Measurements from ENCODE around the gene TPRN. TPM values are rescaled to one million over a fixed set of nuclear protein-coding genes. Genes with fewer than 3 reads are reported as not detected.
A peak's percentile ranks its signal among the peaks of the same experiment; 100 is the strongest.

Gene TPRN
- total and polyA plus RNA-seq, 2 donors (not counting 1 experiment from before 2014, with no cell fraction given), result 1.6 to 5.8 TPM

DNA sequence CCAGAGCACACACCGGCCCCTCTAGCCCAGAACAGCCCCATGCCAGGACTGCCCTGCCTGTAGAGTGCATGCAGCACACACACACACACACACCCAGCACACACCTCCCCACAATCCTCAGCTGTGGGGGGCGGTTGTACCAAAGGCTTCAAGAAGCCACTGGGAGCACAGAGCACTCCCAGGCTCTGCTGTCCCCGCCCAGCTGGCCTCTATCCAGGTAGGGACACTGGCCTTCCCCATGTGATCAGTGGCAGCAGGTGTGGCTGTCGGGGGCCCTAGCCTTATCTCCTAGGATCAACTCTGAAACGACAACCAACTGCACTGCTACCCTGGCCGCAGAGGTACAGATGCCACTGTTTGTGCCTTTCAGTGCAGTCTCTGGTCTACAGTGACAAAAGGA lies 14.2 kb downstream of the TPRN start:
- H3K9me3 ChIP-seq (ENCODE audit: control insufficient read depth, insufficient read depth, low read depth, low read length), result no peaks in the 10 kb centered on the region
- no peak for DNase-seq (ENCODE audit: low read depth in 2 of 2)
- no peak for TF ChIP-seq EZH2 (IDR thresholded peaks at IDR 0.05; ENCODE audit: low read length, missing control alignments)
- TF ChIP-seq, protein P1, sequence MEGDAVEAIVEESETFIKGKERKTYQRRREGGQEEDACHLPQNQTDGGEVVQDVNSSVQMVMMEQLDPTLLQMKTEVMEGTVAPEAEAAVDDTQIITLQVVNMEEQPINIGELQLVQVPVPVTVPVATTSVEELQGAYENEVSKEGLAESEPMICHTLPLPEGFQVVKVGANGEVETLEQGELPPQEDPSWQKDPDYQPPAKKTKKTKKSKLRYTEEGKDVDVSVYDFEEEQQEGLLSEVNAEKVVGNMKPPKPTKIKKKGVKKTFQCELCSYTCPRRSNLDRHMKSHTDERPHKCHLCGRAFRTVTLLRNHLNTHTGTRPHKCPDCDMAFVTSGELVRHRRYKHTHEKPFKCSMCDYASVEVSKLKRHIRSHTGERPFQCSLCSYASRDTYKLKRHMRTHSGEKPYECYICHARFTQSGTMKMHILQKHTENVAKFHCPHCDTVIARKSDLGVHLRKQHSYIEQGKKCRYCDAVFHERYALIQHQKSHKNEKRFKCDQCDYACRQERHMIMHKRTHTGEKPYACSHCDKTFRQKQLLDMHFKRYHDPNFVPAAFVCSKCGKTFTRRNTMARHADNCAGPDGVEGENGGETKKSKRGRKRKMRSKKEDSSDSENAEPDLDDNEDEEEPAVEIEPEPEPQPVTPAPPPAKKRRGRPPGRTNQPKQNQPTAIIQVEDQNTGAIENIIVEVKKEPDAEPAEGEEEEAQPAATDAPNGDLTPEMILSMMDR (conservative IDR thresholded peaks at IDR 0.05 in 1 of 2, IDR thresholded peaks at IDR 0.05 in 1 of 2; ENCODE audit: low read depth in 1 of 2, low read length in 2 of 2), result no peak
- no peaks in the 10 kb centered on the region for H4K20me1 ChIP-seq (ENCODE audit: control insufficient read depth, extremely low read depth, insufficient read depth, low read length)
- peak overlapping the region in 1 of 4 experiments; percentile 97 for H3K4me3 ChIP-seq (replicated peaks in 1 of 4; ENCODE audit: control extremely low read depth in 1 of 4, insufficient read depth in 1 of 4, low read depth in 3 of 4, low read length in 4 of 4)
- no peak overlapping the region for H3K4me2 ChIP-seq (ENCODE audit: extremely low read depth, insufficient read depth, low read length)
- no peaks in the 10 kb centered on the region for H3K27me3 ChIP-seq (ENCODE audit: control insufficient read depth, insufficient read depth, low read length)
- H3K36me3 ChIP-seq (ENCODE audit: control insufficient read depth, insufficient read depth, low read length), result peaks cover 34% of the 10 kb centered on the region
- no peak overlapping the region for H2AFZ ChIP-seq (ENCODE audit: low read length)
- H3K4me1 ChIP-seq (ENCODE audit: control insufficient read depth, extremely low read depth, insufficient read depth, low read length), result peaks cover 19% of the 10 kb centered on the region
- peaks cover 36% of the 10 kb centered on the region for H3K79me2 ChIP-seq (ENCODE audit: control insufficient read depth, insufficient read depth, low read length)
- no peak overlapping the region for H3K27ac ChIP-seq (ENCODE audit: insufficient read depth, low read length)
- no peak overlapping the region for H3K9ac ChIP-seq (ENCODE audit: insufficient read depth, low read length)

DNA sequence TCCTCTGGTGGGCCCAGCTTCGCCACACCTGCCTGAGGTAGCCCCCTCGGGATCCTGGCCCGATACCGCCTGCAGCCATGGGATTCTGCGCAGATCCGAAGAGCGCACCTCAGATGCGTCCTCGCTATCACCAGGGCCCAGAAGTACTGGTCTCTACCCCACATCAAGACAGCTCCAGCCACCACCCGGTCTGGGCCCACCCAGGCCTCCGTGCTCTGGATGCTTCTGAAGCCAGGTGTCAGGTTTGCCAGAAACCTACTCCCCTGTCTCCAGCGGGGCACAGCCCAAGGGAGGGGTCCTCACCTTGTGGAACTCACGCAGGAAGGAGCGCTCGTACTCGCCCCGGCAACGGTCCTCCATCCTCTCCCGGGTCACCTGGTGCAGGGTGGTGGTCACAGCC lies 14.6 kb downstream of the TPRN start:
- no peak for DNase-seq (ENCODE audit: low read depth in 2 of 2)
- Histone ChIP-seq H3K4me2 (ENCODE audit: extremely low read depth, insufficient read depth, low read length) (no peak overlapping the region), H3K27me3 (ENCODE audit: control insufficient read depth, insufficient read depth, low read length) (no peaks in the 10 kb centered on the region), H3K9ac (ENCODE audit: insufficient read depth, low read length) (no peak overlapping the region), H3K27ac (ENCODE audit: insufficient read depth, low read length) (no peak overlapping the region), H3K9me3 (ENCODE audit: control insufficient read depth, insufficient read depth, low read depth, low read length) (no peaks in the 10 kb centered on the region), H2AFZ (ENCODE audit: low read length) (no peak overlapping the region), H3K4me3 (replicated peaks in 1 of 4; ENCODE audit: control extremely low read depth in 1 of 4, insufficient read depth in 1 of 4, low read depth in 3 of 4, low read length in 4 of 4) (no peak overlapping the region), H3K36me3 (ENCODE audit: control insufficient read depth, insufficient read depth, low read length) (peaks cover 34% of the 10 kb centered on the region), H4K20me1 (ENCODE audit: control insufficient read depth, extremely low read depth, insufficient read depth, low read length) (no peaks in the 10 kb centered on the region), H3K4me1 (ENCODE audit: control insufficient read depth, extremely low read depth, insufficient read depth, low read length) (peaks cover 19% of the 10 kb centered on the region), H3K79me2 (ENCODE audit: control insufficient read depth, insufficient read depth, low read length) (peaks cover 31% of the 10 kb centered on the region)
- no peak for TF ChIP-seq EZH2 (IDR thresholded peaks at IDR 0.05; ENCODE audit: low read length, missing control alignments)
- TF ChIP-seq, protein P1 (conservative IDR thresholded peaks at IDR 0.05 in 1 of 2, IDR thresholded peaks at IDR 0.05 in 1 of 2; ENCODE audit: low read depth in 1 of 2, low read length in 2 of 2), result no peak

DNA sequence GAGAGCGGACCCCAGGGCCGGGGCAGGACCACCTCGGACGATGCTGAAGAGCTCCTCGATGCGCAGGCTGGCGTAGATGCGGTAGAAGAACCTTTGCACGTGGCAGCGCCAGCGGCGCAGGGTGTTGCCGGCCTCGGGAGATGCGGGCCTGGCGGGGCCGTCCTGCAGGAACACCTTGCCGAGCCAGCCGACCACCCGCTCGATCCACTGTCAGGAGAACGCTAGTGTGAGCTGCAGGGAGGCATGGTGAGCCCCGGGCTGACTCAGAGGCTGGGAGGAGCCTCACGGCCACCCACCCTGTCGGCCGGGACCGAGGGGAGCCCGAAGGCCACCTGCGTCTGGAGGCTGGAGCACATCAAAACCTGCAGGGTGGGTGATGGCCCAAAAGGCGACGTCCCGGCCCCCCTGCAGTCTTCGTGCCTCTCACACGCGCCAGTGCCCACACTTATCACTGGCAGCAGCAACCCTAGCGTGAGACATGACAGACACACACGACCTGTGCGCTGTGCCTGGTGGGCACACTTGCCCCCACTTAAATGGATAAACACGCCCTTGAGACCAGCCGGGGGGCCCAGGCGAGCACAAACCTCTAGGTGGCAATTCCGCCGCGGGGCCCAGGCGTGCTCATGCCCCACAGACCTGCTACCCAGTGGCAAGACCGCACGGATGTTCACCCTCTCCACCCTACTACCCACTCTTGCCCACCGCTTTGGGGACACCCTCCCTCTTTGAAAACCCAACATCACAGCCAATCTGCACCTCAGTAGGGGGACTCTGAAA lies 15.5 kb downstream of the TPRN start:
- no peaks in the 10 kb centered on the region for H3K27me3 ChIP-seq (ENCODE audit: control insufficient read depth, insufficient read depth, low read length)
- no peaks in the 10 kb centered on the region for H3K9me3 ChIP-seq (ENCODE audit: control insufficient read depth, insufficient read depth, low read depth, low read length)
- H3K4me2 ChIP-seq (ENCODE audit: extremely low read depth, insufficient read depth, low read length), result no peak overlapping the region
- no peaks in the 10 kb centered on the region for H4K20me1 ChIP-seq (ENCODE audit: control insufficient read depth, extremely low read depth, insufficient read depth, low read length)
- no peak overlapping the region for H3K4me3 ChIP-seq (replicated peaks in 1 of 4; ENCODE audit: control extremely low read depth in 1 of 4, insufficient read depth in 1 of 4, low read depth in 3 of 4, low read length in 4 of 4)
- DNase-seq (ENCODE audit: low read depth in 2 of 2), result no peak
- H3K4me1 ChIP-seq (ENCODE audit: control insufficient read depth, extremely low read depth, insufficient read depth, low read length), result peaks cover 19% of the 10 kb centered on the region
- TF ChIP-seq, protein P1 (conservative IDR thresholded peaks at IDR 0.05 in 1 of 2, IDR thresholded peaks at IDR 0.05 in 1 of 2; ENCODE audit: low read depth in 1 of 2, low read length in 2 of 2), result no peak
- no peak for TF ChIP-seq EZH2 (IDR thresholded peaks at IDR 0.05; ENCODE audit: low read length, missing control alignments)
- no peak overlapping the region for H3K9ac ChIP-seq (ENCODE audit: insufficient read depth, low read length)
- no peak overlapping the region for H2AFZ ChIP-seq (ENCODE audit: low read length)
- H3K36me3 ChIP-seq (ENCODE audit: control insufficient read depth, insufficient read depth, low read length), result peaks cover 34% of the 10 kb centered on the region
- H3K79me2 ChIP-seq (ENCODE audit: control insufficient read depth, insufficient read depth, low read length), result peaks cover 23% of the 10 kb centered on the region
- no peak overlapping the region for H3K27ac ChIP-seq (ENCODE audit: insufficient read depth, low read length)
